ENCODE measurements around the gene COX6A1. TPM values are rescaled to one million over a fixed set of nuclear protein-coding genes. Genes with fewer than 3 reads are reported as not detected.
"Not testable (repeated sequence)": the region's sequence is repeated elsewhere in the genome, so short reads cannot be mapped to it uniquely, and the experiment has no call there.

Gene COX6A1
- total RNA-seq, 1 experiment from 2014 or later, result 460 TPM

DNA sequence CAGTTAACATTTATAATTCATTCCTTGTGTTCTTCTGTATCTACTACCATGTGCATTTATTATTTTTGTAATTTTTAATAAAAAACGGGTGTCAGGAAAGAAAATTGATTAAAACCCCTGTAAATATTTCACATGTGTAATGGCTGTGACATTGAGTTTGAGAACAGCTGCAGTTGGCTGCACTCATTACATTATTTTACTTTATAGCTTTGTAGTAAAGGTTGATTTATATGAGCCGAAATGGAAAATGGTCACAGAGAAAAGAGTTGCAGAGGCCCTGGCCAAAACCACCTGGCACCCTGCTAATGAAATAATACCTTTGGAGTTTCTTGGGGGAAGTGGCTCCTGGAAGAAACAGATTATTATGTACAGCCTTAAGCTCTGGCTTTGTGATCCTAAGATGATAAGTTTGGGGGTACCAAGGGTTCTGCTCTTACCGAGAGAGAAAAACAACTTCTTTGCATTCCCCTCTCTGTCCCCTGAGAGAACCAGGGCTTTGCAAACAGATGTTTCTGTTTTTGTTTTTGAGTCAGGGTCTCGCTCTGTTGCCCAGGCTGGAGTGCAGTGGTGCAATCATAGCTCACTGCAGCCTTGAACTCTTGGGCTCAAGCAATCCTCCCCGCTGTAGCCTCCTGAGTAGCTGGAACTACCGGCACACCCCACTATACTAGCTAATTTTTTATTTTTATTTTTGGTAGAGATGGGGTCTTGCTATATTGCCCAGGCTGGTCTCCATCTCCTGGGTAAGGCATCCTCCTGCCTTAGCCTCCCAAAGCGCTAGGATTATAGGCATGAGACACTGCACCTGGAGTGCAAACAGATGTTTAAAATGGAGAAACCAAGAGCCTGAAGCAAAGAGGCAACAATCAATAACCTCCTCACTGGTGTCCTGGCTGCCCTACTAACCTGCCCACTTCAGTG, 48.3 kb downstream of the COX6A1 start:
- no peak for DNase-seq (ENCODE audit: low spot score)
- intact Hi-C loops (cut with micrococcal nuclease; ENCODE audit: unreplicated experiment), result no loop called here
- H3K36me3 ChIP-seq (ENCODE audit: insufficient read depth, low read length, poor library complexity, severe bottlenecking), result no peaks in the 10 kb centered on the region
- BruUV-seq (replicated peaks), result no TSS peak
- POLR2A ChIA-PET (ENCODE audit: low non-redundant PET), result no interaction called here
- TF ChIP-seq EZH2 (IDR thresholded peaks at IDR 0.05; ENCODE audit: borderline replicate concordance, low read depth, low read length, poor library complexity, severe bottlenecking), result no peak
- TF ChIP-seq CTCF (conservative IDR thresholded peaks at IDR 0.05; ENCODE audit: low read depth, low read length), result no peak
- H3K4me1 ChIP-seq (ENCODE audit: insufficient read depth, low read length, poor library complexity, severe bottlenecking), result peaks cover 8% of the 10 kb centered on the region
- H3K27me3 ChIP-seq (replicated peaks; ENCODE audit: insufficient read depth, low read depth, low read length, poor library complexity), result no peaks in the 10 kb centered on the region
- CTCF ChIA-PET, result no interaction called here
- H3K9me3 ChIP-seq (ENCODE audit: low read depth, low read length, poor library complexity, severe bottlenecking), result no peaks in the 10 kb centered on the region
- H3K4me3 ChIP-seq (ENCODE audit: low read depth, low read length, poor library complexity, severe bottlenecking), result no peak overlapping the region
- no peak overlapping the region for H3K27ac ChIP-seq (ENCODE audit: low read depth, low read length, poor library complexity, severe bottlenecking)

DNA sequence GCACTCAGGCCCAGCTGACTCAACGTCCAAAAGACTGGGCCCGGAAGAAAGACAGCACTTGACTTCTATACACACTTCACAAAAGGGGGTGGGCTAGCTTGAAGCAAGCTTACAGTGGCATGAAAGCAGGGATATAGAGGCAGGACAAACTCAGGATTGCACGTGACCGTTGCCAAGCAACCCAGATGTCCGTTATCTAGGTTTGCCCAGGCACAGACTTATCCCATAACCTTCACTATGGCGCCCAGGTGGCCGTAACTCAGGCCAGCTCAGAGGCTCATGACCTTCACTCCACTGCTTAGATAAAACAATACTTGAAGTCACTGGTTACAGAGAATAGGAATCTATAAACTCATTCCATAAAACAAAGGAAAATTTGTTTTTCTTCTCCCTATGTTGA, 49.6 kb downstream of the COX6A1 start:
- CTCF ChIA-PET; H3K4me1 ChIP-seq (ENCODE audit: insufficient read depth, low read length, poor library complexity, severe bottlenecking); H3K9me3 ChIP-seq (ENCODE audit: low read depth, low read length, poor library complexity, severe bottlenecking); intact Hi-C loops (cut with micrococcal nuclease; ENCODE audit: unreplicated experiment); H3K36me3 ChIP-seq (ENCODE audit: insufficient read depth, low read length, poor library complexity, severe bottlenecking); POLR2A ChIA-PET (ENCODE audit: low non-redundant PET); H3K4me3 ChIP-seq (ENCODE audit: low read depth, low read length, poor library complexity, severe bottlenecking); H3K27me3 ChIP-seq (replicated peaks; ENCODE audit: insufficient read depth, low read depth, low read length, poor library complexity); BruUV-seq (replicated peaks); H3K27ac ChIP-seq (ENCODE audit: low read depth, low read length, poor library complexity, severe bottlenecking); DNase-seq (ENCODE audit: low spot score): not testable (repeated sequence)

DNA sequence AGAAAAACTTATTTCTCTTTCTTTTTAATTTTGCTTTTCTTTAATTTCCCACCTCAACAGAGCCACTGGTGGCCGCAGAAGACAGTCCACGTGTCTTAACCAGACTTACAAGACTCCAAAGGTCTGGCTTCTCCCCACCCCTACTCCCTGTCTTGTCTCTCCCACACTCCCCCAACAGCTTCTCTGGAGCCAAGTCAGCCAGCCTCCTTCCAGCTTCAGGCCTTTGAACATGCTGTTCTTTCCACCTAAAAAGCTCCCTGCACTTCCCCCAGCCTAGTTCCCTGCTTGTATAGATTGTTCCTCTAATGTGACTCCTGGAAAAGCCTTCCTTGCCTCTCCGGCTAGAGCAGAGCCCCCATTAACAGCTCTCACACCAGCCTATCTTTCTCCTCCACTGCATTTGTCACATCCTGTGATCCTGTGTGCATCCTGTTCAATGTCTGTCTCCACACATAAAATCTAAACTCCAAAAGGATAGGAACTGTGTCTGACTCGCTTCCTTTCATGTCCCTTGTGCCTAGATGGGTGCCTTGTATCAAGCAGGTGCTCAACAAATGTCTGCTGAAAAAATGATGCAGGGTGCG, 50.2 kb downstream of the COX6A1 start:
- no peaks in the 10 kb centered on the region for H3K9me3 ChIP-seq (ENCODE audit: low read depth, low read length, poor library complexity, severe bottlenecking)
- no peaks in the 10 kb centered on the region for H3K36me3 ChIP-seq (ENCODE audit: insufficient read depth, low read length, poor library complexity, severe bottlenecking)
- TF ChIP-seq EZH2 (IDR thresholded peaks at IDR 0.05; ENCODE audit: borderline replicate concordance, low read depth, low read length, poor library complexity, severe bottlenecking), result no peak
- TF ChIP-seq CTCF (conservative IDR thresholded peaks at IDR 0.05; ENCODE audit: low read depth, low read length), result no peak
- intact Hi-C loops (cut with micrococcal nuclease; ENCODE audit: unreplicated experiment), result no loop called here
- CTCF ChIA-PET, result no interaction called here
- BruUV-seq (replicated peaks), result no TSS peak
- no peak for DNase-seq (ENCODE audit: low spot score)
- H3K27ac ChIP-seq (ENCODE audit: low read depth, low read length, poor library complexity, severe bottlenecking), result no peak overlapping the region
- POLR2A ChIA-PET (ENCODE audit: low non-redundant PET), result no interaction called here
- H3K4me3 ChIP-seq (ENCODE audit: low read depth, low read length, poor library complexity, severe bottlenecking), result no peak overlapping the region
- peaks cover 8% of the 10 kb centered on the region for H3K4me1 ChIP-seq (ENCODE audit: insufficient read depth, low read length, poor library complexity, severe bottlenecking)
- no peaks in the 10 kb centered on the region for H3K27me3 ChIP-seq (replicated peaks; ENCODE audit: insufficient read depth, low read depth, low read length, poor library complexity)

Data from A673 (cell line).